HG03565 (cell line): Measurements from ENCODE around the gene TGM5.
"Not testable (repeated sequence)": the region's sequence is repeated elsewhere in the genome, so short reads cannot be mapped to it uniquely, and the experiment has no call there.

Experiments
- ATAC-seq: cut with Tn5 transposase; IDR thresholded peaks from one replicate; pipeline ENCODE4 v1.9.1; 2021; ENCODE audit warnings: mild to moderate bottlenecking, moderate library complexity; ENCODE audit not compliant: unreplicated experiment

Gene TGM5

GRCh38 chr15:43266834-43267233 lies at the start of gene TGM5:
TSS of gene TGM5 (minus strand) at chr15:43266928. CDS start at chr15:43266849, 79 bp downstream.
- ATAC-seq = no peak

GRCh38 chr15:43314171-43314570 lies 47.4 kb upstream of the TGM5 start:
- ATAC-seq = no peak

GRCh38 chr15:43312378-43312777 lies 45.6 kb upstream of the TGM5 start:
- ATAC-seq = no peak

- ATAC-seq = no peak
Measured at GRCh38 chr15:43302205-43302817, 35.6 kb upstream of the TGM5 start, which contains the start of gene TGM7. TSS of gene TGM7 (minus strand) at chr15:43302255.

- ATAC-seq = no peak
Measured at GRCh38 chr15:43299884-43300283, 33.2 kb upstream of the TGM5 start.

GRCh38 chr15:43299411-43299810 lies 32.7 kb upstream of the TGM5 start:
- no peak for ATAC-seq

GRCh38 chr15:43294091-43294706 lies 27.5 kb upstream of the TGM5 start:
- no peak for ATAC-seq

GRCh38 chr15:43293432-43293831 lies 26.7 kb upstream of the TGM5 start:
- no peak for ATAC-seq

- no peak for ATAC-seq
Measured at GRCh38 chr15:43292375-43293078, 25.8 kb upstream of the TGM5 start.

- not testable (repeated sequence) for ATAC-seq
Measured at GRCh38 chr15:43289656-43290055, 22.9 kb upstream of the TGM5 start.

GRCh38 chr15:43287254-43287653 lies 20.5 kb upstream of the TGM5 start:
- no peak for ATAC-seq

- ATAC-seq = no peak
Measured at GRCh38 chr15:43286074-43286473, 19.3 kb upstream of the TGM5 start.

GRCh38 chr15:43285609-43286037 lies 18.9 kb upstream of the TGM5 start:
- ATAC-seq = no peak

GRCh38 chr15:43283526-43283925 lies 16.8 kb upstream of the TGM5 start:
- ATAC-seq = no peak

GRCh38 chr15:43281926-43282602 lies 15.3 kb upstream of the TGM5 start:
- no peak for ATAC-seq

GRCh38 chr15:43280996-43281395 lies 14.3 kb upstream of the TGM5 start:
- no peak for ATAC-seq

- no peak for ATAC-seq
Measured at GRCh38 chr15:43279496-43279895, 12.8 kb upstream of the TGM5 start.

GRCh38 chr15:43278869-43279268 lies 12.1 kb upstream of the TGM5 start:
- ATAC-seq = no peak

GRCh38 chr15:43277901-43278300 lies 11.2 kb upstream of the TGM5 start:
- ATAC-seq = no peak

- ATAC-seq = no peak
Measured at GRCh38 chr15:43277231-43277823, 10.6 kb upstream of the TGM5 start.

GRCh38 chr15:43276563-43277200 lies 10.0 kb upstream of the TGM5 start:
- no peak for ATAC-seq
